PC-3 (cell line): ENCODE results near the gene ATP5PD.

Experiments used
- EZH2 ChIP-seq: fragments of 300-600 bp; sonication (generic); IDR thresholded peaks from one replicate; pipeline ENCODE4 v1.6.1; 2017; ENCODE audit warnings: antibody characterized with exemption, mild to moderate bottlenecking, low read length; ENCODE audit not compliant: unreplicated experiment
- TF ChIP-seq, protein P1 (sequence below): fragments of 300-600 bp; sonication (generic); conservative IDR thresholded peaks from 2 replicates; pipeline ENCODE4 v1.5.1; 2017; ENCODE audit warnings: antibody characterized with exemption, low read depth, mild to moderate bottlenecking, low read length

GRCh38 chr17:75064040-75064439, 17.3 kb upstream of the ATP5PD start:
- no peak for TF ChIP-seq EZH2
- TF ChIP-seq, protein P1, sequence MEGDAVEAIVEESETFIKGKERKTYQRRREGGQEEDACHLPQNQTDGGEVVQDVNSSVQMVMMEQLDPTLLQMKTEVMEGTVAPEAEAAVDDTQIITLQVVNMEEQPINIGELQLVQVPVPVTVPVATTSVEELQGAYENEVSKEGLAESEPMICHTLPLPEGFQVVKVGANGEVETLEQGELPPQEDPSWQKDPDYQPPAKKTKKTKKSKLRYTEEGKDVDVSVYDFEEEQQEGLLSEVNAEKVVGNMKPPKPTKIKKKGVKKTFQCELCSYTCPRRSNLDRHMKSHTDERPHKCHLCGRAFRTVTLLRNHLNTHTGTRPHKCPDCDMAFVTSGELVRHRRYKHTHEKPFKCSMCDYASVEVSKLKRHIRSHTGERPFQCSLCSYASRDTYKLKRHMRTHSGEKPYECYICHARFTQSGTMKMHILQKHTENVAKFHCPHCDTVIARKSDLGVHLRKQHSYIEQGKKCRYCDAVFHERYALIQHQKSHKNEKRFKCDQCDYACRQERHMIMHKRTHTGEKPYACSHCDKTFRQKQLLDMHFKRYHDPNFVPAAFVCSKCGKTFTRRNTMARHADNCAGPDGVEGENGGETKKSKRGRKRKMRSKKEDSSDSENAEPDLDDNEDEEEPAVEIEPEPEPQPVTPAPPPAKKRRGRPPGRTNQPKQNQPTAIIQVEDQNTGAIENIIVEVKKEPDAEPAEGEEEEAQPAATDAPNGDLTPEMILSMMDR = no peak
